Duodenal mucosa (tissue), 2 donors: Measurements from ENCODE around the gene NCOA7.
"Not testable (repeated sequence)": the region's sequence is repeated elsewhere in the genome, so short reads cannot be mapped to it uniquely, and the experiment has no call there.

Source experiments
- H3K27ac ChIP-seq: one replicate; pipeline ENCODE4 v1.7.0; 2013; ENCODE audit warnings: low read depth, low read length
- H3K27me3 ChIP-seq, 2 donors: one replicate each; pipeline ENCODE4 v1.7.0; 2013; ENCODE audit warnings: low read length in 2 of 2, control low read depth in 1 of 2; ENCODE audit not compliant: insufficient read depth in 2 of 2, control insufficient read depth in 1 of 2
- H3K36me3 ChIP-seq, 2 donors: one replicate each; pipeline ENCODE4 v1.7.0; 2013; ENCODE audit warnings: low read length in 2 of 2, control low read depth in 1 of 2; ENCODE audit not compliant: insufficient read depth in 2 of 2, control insufficient read depth in 1 of 2
- H3K4me1 ChIP-seq, 2 donors: one replicate each; pipeline ENCODE4 v1.7.0; 2013; ENCODE audit warnings: low read length in 2 of 2, control low read depth in 1 of 2; ENCODE audit not compliant: insufficient read depth in 2 of 2, control insufficient read depth in 1 of 2
- H3K4me3 ChIP-seq, 2 donors: one replicate each; pipeline ENCODE4 v1.7.0; 2013; ENCODE audit warnings: low read length in 2 of 2, low read depth in 1 of 2
- H3K9ac ChIP-seq, 2 donors: one replicate each; pipeline ENCODE4 v1.7.0; 2013; ENCODE audit warnings: low read length in 2 of 2, low read depth in 1 of 2
- H3K9me3 ChIP-seq, 2 donors: one replicate each; pipeline ENCODE4 v1.7.0; 2013; ENCODE audit warnings: low read length in 2 of 2, control low read depth in 1 of 2; ENCODE audit not compliant: control insufficient read depth in 1 of 2

Gene NCOA7

DNA sequence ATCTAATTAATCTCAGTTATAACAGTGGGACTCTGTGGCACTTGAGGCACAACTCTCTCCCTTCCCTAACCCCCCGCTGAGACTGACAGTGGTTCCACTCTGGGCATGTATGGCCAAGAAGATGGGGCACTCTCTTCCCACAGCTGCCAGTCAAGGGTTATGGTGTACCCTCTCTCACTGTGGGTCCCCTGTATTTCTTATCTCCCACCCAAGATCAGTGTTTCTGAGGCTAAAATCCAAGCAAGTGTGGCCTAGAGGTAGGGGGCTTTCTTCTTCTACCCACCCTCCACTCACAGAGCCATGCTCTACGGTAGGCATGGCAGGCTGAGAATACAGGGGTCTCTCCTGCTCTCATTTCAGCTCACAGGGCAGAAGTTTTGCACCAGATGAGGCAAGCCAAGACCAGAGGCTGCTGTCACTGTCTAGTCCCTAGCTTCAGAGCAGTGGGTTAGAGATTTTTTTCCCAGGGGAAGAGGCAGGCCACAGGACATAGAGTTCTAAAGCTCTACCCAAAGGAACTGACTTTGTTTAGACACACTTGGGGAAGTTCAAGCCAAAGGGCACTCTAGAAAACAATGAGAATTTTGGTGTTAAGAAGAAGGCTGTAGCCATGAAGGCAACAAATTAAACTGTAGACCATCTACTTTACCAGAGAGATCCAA is 134.1 kb downstream of the NCOA7 start:
- no peak overlapping the region for H3K27ac ChIP-seq
- H3K4me3 ChIP-seq: no peak overlapping the region
- no peaks in the 10 kb centered on the region for H3K9me3 ChIP-seq
- peaks cover 20 to 22% of the 10 kb centered on the region in 2 donors for H3K4me1 ChIP-seq
- no peak overlapping the region for H3K9ac ChIP-seq
- no peaks in the 10 kb centered on the region for H3K27me3 ChIP-seq
- H3K36me3 ChIP-seq: peaks cover 33 to 60% of the 10 kb centered on the region in 2 donors

DNA sequence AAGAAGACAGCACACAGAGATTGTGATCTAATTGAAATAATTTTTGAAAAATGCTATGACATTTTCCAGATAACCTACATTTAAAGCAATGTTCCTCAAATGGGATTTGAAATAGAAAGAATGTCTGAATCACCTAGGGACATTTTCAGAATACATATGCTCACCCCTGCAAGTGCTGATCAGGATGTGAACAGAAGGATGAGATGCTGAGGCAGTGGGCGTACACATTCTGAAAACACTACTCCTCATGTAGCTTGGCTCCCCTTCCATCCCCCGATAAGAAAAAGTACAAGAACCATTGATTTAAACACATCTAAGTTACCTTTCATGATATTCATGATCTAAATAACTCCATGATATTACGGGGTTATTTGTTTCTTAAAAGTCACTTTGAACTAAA is 136.0 kb downstream of the NCOA7 start:
- Histone ChIP-seq H3K4me3 (no peak overlapping the region), H3K36me3 (peaks cover 31 to 61% of the 10 kb centered on the region in 2 donors), H3K9me3 (no peaks in the 10 kb centered on the region)

DNA sequence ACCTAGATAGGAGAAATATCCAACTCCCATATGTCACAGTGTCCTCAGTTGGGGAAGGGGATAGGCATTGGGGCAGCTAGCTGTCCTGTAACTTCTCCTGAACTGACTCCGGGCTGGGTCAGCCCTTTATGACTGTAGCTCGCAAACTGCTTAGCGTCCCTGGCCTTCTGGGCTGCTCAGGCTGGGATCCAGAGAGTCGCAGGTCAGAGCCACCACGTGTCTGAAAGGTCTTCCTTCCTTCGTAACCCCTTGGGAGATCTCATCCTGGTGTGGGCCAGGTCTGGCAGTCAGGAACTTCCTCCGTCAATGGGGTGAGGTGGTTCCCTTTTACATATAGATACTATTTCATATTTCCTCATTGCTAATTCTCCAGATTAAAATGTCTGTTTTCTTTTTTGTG is 137.0 kb downstream of the NCOA7 start:
- H3K9me3 ChIP-seq: no peaks in the 10 kb centered on the region
- H3K4me1 ChIP-seq: peaks cover 5 to 20% of the 10 kb centered on the region in 2 donors
- H3K9ac ChIP-seq: no peak overlapping the region
- no peak overlapping the region for H3K4me3 ChIP-seq
- H3K27ac ChIP-seq: no peak overlapping the region
- H3K36me3 ChIP-seq: peaks cover 23 to 50% of the 10 kb centered on the region in 2 donors
- H3K27me3 ChIP-seq: no peaks in the 10 kb centered on the region

More for the DNA sequence above, 136.0 kb downstream of the NCOA7 start:
- Histone ChIP-seq H3K4me1 (peaks cover 14 to 20% of the 10 kb centered on the region in 2 donors), H3K27ac (no peak overlapping the region), H3K9ac (no peak overlapping the region), H3K27me3 (no peaks in the 10 kb centered on the region)

DNA sequence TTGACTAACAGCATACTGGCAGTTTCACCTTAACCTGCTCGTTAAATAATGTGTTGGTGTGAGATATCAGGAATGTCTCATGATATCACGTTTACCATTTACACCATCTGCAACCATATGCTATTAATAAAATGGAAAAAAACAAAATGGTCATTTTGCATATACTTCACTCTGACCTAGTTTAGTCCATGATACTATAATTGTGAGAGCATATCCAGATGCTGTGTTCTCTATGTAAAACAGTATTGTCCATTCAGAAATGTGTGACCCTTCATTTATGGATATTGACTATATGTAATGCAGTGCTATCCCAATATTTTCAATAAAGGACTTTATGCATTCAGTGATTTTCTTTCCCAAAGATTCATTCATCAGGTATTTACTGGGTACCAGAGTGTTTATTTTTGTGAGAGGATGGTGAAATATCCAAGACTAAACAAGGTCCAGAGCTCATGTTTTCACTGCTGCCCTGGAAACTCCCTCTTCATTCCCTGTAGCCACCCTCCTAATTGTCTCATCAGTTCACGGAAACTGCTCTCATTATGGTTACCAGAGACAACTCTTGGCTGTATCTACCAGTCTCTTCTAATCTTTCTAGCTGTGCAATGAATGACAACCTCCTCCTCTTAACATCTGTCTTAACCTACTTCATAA is 140.1 kb downstream of the NCOA7 start:
- H3K4me1 ChIP-seq: no peaks in the 10 kb centered on the region
- no peaks in the 10 kb centered on the region for H3K9me3 ChIP-seq
- H3K36me3 ChIP-seq: peaks cover 5 to 27% of the 10 kb centered on the region in 2 donors
- H3K27ac ChIP-seq: no peak overlapping the region
- H3K27me3 ChIP-seq: no peaks in the 10 kb centered on the region
- no peak overlapping the region for H3K9ac ChIP-seq
- no peak overlapping the region for H3K4me3 ChIP-seq

DNA sequence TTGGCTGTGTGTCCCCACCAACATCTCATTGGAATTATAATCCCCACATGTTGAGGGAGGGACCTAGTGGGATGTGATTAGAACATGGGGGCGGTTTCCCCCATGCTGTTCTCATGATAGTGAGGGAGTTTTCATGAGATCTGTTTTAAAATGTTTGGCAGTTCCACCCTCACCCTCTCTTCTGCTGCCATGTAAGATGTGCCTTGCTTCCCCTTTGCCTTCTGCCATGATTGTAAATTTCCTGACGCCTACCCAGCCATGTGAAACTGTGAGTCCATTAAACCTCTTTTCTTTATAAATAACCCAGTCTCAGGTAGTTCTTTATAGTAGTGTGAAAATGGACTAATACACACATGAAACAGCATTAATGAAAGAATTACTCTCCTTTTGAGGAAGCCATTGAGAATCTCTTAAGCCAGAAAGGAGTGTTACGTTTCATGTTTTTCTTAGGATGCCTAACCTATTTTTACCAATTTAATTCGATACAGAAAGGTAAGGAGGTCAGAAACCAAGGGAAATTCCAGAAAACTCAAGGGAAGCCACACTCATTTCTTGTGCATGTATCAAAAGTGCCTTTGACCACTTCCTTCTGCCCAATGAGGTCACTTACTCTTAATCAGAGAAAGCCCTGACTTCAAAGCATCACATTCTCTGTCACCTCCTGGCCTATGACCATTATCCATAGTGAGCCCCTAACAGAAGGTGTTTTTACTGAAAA is 141.1 kb downstream of the NCOA7 start:
- Histone ChIP-seq H3K9me3 (no peaks in the 10 kb centered on the region), H3K9ac (no peak overlapping the region), H3K4me1 (no peaks in the 10 kb centered on the region), H3K27ac (no peak overlapping the region), H3K4me3 (no peak overlapping the region), H3K36me3 (peaks cover 5 to 21% of the 10 kb centered on the region in 2 donors), H3K27me3 (no peaks in the 10 kb centered on the region)

DNA sequence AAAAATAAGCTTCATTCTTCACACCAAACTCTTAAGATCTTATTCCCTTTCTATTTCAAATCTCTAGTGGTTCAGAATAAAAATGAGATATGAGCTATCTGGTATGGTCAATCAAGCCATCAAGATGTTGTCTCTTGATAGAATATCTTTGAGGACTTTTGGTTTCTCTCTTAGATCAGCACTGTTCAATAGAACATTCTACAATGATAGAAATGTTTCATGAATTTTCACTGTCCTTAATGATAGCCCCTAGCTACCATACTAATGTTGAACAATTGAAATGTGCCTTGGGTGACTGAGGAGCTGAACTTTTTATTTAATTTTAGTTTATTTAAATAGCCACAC is 141.7 kb downstream of the NCOA7 start:
- no peak overlapping the region for H3K27ac ChIP-seq
- H3K9ac ChIP-seq: no peak overlapping the region
- H3K36me3 ChIP-seq: peaks cover 5 to 19% of the 10 kb centered on the region in 2 donors
- H3K27me3 ChIP-seq: no peaks in the 10 kb centered on the region
- no peaks in the 10 kb centered on the region for H3K9me3 ChIP-seq
- H3K4me1 ChIP-seq: no peaks in the 10 kb centered on the region
- H3K4me3 ChIP-seq: no peak overlapping the region

DNA sequence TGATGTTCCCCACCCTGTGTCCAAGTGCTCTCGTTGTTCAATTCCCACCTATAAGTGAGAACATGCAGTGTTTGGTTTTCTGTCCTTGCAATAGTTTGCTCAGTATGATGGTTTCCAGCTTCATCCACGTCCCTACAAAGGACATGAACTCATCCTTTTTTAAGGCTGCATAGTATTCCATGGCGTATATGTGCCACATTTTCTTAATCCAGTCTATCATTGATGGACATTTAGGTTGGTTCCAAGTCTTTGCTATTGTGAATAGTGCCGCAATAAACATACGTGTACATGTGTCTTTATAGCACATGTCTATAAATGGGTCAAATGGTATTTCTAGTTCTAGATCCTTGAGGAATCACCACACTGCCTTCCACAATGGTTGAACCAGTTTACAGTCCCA is 144.8 kb downstream of the NCOA7 start:
- not testable (repeated sequence) for H3K9me3 ChIP-seq, H3K36me3 ChIP-seq, H3K27ac ChIP-seq, H3K4me3 ChIP-seq, H3K27me3 ChIP-seq, H3K9ac ChIP-seq, H3K4me1 ChIP-seq

DNA sequence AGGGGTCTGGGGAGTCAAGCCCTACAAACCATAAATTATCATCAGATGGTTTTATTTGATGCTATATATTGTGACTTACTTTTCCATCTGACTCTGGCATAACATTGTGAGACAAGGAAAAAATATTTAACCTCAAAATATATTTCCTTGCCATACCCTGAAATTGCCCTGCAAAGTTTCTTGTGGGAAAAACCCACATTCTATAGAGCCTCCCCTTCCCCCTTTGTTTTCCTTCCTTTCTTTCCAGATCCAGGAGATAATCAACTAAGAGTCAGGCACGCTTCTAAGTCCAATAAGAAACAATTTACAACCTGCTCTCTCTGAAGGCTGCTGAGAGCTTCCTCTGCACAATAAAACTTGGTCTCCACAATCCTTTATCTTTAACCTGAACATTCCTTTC is 148.3 kb downstream of the NCOA7 start:
- H3K27me3 ChIP-seq: no peaks in the 10 kb centered on the region
- peaks cover 15 to 19% of the 10 kb centered on the region in 2 donors for H3K4me1 ChIP-seq
- H3K9me3 ChIP-seq: no peaks in the 10 kb centered on the region
- no peak overlapping the region for H3K4me3 ChIP-seq
- no peak overlapping the region for H3K9ac ChIP-seq
- H3K36me3 ChIP-seq: no peaks in the 10 kb centered on the region
- H3K27ac ChIP-seq: no peak overlapping the region

DNA sequence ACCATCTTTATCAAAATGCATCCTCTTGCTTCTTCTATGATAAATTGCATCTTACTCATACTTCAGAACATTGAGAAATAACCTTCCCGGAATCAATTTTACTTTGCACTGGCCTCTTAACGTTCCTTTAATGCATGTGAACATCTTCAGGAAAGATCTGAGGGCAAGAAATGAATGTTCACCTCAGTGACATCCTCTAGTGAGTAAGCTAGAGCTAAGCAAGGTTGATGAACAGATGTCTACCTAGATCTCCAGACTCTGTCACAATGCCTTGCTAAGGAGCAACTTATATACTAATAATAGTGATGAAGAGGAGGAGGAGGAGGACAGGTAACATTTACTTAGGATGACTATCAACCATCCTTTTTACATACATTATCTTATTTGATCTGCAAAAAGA is 149.0 kb downstream of the NCOA7 start:
- no peak overlapping the region for H3K4me3 ChIP-seq
- H3K27me3 ChIP-seq: no peaks in the 10 kb centered on the region
- peaks cover 15 to 26% of the 10 kb centered on the region in 2 donors for H3K4me1 ChIP-seq
- H3K9ac ChIP-seq: no peak overlapping the region
- no peaks in the 10 kb centered on the region for H3K9me3 ChIP-seq
- no peak overlapping the region for H3K27ac ChIP-seq
- H3K36me3 ChIP-seq: no peaks in the 10 kb centered on the region

DNA sequence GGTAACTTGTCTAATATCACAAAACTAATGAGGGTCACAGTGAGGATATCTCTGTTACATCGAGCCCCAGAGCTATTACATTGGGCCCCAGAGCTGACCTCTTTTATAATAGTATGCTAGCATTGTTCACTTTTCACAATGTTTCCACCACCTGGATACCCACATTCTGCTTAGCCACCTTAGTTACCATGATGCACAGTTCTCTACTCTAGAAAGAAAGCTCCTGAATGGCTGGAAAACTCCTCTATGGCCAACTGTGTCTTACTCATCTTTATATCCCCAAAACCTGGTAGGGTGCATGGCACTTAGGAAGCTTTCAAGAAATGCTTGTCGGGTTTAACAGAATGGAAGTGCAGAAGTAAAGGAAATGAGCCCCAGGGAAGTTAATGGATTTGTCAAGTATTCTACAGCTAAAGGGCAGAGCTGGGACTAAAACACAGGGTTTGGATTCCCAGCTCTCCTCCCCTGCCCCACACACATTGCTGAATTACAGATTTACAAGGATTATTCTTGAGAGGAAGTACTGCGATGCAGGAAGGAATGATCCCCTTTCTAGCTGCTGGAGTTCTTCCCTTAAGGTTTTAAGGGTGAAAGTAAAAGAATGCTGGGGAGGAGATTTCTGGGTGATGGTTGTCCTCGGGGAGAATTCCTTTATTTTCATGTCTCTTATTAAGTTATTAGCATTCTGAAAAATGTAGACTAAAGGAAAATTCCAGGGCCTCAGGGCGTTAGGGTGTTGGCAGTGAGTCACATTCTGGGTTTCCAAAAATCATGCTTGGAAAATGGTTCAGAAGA is 149.7 kb downstream of the NCOA7 start:
- Histone ChIP-seq H3K36me3 (no peaks in the 10 kb centered on the region), H3K4me1 (peaks cover 18 to 33% of the 10 kb centered on the region in 2 donors), H3K27ac (no peak overlapping the region), H3K27me3 (no peaks in the 10 kb centered on the region), H3K9ac (no peak overlapping the region), H3K4me3 (no peak overlapping the region), H3K9me3 (no peaks in the 10 kb centered on the region)
